HL-60 (cell line): Measurements from ENCODE around the gene B3GNT8.
A peak's percentile ranks its signal among the peaks of the same experiment; 100 is the strongest.

ENCODE experiments used
- DNase-seq, 2 experiments: peaks; one replicate each; pipeline ENCODE4 v3.0.0-alpha.2; 2010 to 2020; ENCODE audit warnings: low read depth in 1 of 2, low spot score in 1 of 2
- H3K27ac ChIP-seq: fragments of 250-450 bp; sonication (Bioruptor Pico); replicated peaks from 2 replicates; pipeline ENCODE4 v1.5.1; 2020; ENCODE audit warnings: mild to moderate bottlenecking, moderate library complexity
- H3K27me3 ChIP-seq: fragments of 250-450 bp; sonication (Bioruptor Pico); 2 replicates; pipeline ENCODE4 v1.5.1; 2021; ENCODE audit warnings: mild to moderate bottlenecking, moderate library complexity; ENCODE audit not compliant: insufficient read depth, poor library complexity, severe bottlenecking
- H3K4me3 ChIP-seq: replicated peaks from 2 replicates; pipeline ENCODE4 v1.5.1; 2011; ENCODE audit warnings: mild to moderate bottlenecking, control low read depth, low read length; ENCODE audit not compliant: insufficient read depth
- CTCF ChIP-seq: IDR thresholded peaks from one replicate; pipeline ENCODE4 v1.5.1; 2011; ENCODE audit warnings: low read length, control low read depth, inconsistent platforms; ENCODE audit not compliant: insufficient read depth
- GABPA ChIP-seq: IDR thresholded peaks from 2 replicates; pipeline ENCODE4 v1.6.1; 2012; ENCODE audit warnings: low read depth
- POLR2AphosphoS5 ChIP-seq: IDR thresholded peaks from 2 replicates; pipeline ENCODE4 v1.6.1; 2012; ENCODE audit warnings: low read depth
- REST ChIP-seq: IDR thresholded peaks from 2 replicates; pipeline ENCODE4 v1.6.1; 2012; ENCODE audit warnings: low read depth; ENCODE audit not compliant: insufficient replicate concordance
- SPI1 ChIP-seq: IDR thresholded peaks from 2 replicates; pipeline ENCODE4 v1.6.1; 2012; ENCODE audit warnings: low read depth, mild to moderate bottlenecking, borderline replicate concordance

B3GNT8 gene

GRCh38 chr19:41426116-41426841 lies 895 bp downstream of the B3GNT8 start:
- TF ChIP-seq SPI1 (no peak), POLR2AphosphoS5 (peak; percentile 21)
- peak overlapping the region; percentile 76 for H3K4me3 ChIP-seq
- DNase-seq, result no peak
- H3K27ac ChIP-seq, result peak overlapping the region; percentile 86
- H3K27me3 ChIP-seq, result no peaks in the 10 kb centered on the region

DNA sequence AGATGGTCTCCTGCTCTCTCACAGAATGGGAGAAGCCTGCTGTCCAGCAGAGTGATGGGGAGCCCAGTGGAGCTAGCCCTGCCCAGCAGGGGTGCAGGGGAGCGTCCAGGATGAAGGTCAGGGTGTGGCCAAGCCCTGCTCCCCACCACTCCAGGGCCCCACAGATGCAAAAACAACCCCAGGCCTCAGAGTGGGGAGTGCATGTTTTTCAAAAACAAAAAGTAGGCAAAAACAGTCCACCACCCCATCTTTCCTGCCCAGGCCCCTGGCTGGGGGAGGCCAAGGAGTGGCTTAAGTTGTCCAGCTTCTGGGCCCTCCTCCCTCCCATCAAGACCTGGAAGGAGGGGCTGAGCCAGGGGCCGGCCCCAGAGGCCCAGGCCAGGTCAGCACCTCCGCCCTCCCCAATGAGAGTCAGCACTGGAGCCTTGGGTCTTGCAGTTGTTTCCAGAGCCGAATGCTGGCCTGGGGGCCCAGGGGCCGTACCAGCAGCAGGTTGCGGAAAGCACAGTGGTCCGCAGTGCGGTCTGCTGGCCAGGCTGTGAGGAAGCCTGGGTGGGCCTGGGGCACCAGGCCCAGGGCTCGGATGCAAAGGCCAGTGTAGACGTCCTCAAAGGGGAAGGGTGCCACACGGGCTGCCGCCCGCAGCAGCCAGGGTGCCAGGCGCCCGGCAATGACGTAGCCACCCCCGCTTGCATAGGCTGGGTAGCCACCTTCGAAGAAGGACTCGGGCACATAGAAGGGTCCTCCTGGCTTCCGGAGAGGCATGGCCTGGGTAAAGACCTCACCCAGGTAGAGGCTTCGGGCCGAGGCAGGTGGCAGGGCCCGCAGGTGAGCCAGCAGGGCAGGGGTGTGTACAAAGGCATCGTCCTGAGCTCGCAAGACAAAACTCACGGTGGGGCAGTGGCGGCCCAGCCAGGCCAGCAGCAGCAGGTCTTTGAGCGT lies 1.7 kb downstream of the B3GNT8 start:
- H3K27ac ChIP-seq, result peak overlapping the region; percentile 86
- no peaks in the 10 kb centered on the region for H3K27me3 ChIP-seq
- H3K4me3 ChIP-seq, result peak overlapping the region; percentile 76
- TF ChIP-seq REST (no peak), POLR2AphosphoS5 (no peak; the same call in none of the 2 replicates)
- peak in 1 of 2 experiments; percentile 70 for DNase-seq

- DNase-seq, result peak; percentile 77 to 87
- Histone ChIP-seq H3K4me3 (peak overlapping the region; percentile 76), H3K27ac (peak overlapping the region; percentile 86), H3K27me3 (no peaks in the 10 kb centered on the region)
- TF ChIP-seq REST (no peak), GABPA (peak; percentile 76)
Measured at GRCh38 chr19:41424335-41425173, 2.6 kb downstream of the B3GNT8 start.

- TF ChIP-seq POLR2AphosphoS5 (no peak; the same call in 1 of the 2 replicates), GABPA (no peak), CTCF (no peak), SPI1 (no peak), REST (no peak)
- H3K4me3 ChIP-seq, result no peak overlapping the region
- H3K27ac ChIP-seq, result no peak overlapping the region; the same call in 1 of the 2 replicates
- H3K27me3 ChIP-seq, result no peaks in the 10 kb centered on the region
- no peak for DNase-seq
Measured at GRCh38 chr19:41422955-41423354, 4.2 kb downstream of the B3GNT8 start.
